HG03139 (cell line): Measurements from ENCODE around the gene PCDHGA11.
A peak's percentile ranks its signal among the peaks of the same experiment; 100 is the strongest.
"Not testable (repeated sequence)": the region's sequence is repeated elsewhere in the genome, so short reads cannot be mapped to it uniquely, and the experiment has no call there.

ENCODE experiments used
- ATAC-seq: cut with Tn5 transposase; IDR thresholded peaks from one replicate; pipeline ENCODE4 v1.9.1; 2021; ENCODE audit not compliant: unreplicated experiment

The PCDHGA11 gene

GRCh38 chr5:141430332-141431113, 9.7 kb downstream of the PCDHGA11 start, which contains the start of gene PCDHGA12:
TSS of gene PCDHGA12 (plus strand) at chr5:141430507. CDS start at chr5:141430760, 253 bp downstream.
- ATAC-seq, result peak; percentile 89

GRCh38 chr5:141431286-141431685, 10.4 kb downstream of the PCDHGA11 start:
- no peak for ATAC-seq

DNA sequence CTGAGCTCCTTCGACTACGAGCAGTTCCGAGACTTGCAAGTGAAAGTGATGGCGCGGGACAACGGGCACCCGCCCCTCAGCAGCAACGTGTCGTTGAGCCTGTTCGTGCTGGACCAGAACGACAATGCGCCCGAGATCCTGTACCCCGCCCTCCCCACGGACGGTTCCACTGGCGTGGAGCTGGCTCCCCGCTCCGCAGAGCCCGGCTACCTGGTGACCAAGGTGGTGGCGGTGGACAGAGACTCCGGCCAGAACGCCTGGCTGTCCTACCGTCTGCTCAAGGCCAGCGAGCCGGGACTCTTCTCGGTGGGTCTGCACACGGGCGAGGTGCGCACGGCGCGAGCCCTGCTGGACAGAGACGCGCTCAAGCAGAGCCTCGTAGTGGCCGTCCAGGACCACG, 11.5 kb downstream of the PCDHGA11 start:
- not testable (repeated sequence) for ATAC-seq

- ATAC-seq, result not testable (repeated sequence)
Observed at GRCh38 chr5:141432726-141433125, 11.9 kb downstream of the PCDHGA11 start.

DNA sequence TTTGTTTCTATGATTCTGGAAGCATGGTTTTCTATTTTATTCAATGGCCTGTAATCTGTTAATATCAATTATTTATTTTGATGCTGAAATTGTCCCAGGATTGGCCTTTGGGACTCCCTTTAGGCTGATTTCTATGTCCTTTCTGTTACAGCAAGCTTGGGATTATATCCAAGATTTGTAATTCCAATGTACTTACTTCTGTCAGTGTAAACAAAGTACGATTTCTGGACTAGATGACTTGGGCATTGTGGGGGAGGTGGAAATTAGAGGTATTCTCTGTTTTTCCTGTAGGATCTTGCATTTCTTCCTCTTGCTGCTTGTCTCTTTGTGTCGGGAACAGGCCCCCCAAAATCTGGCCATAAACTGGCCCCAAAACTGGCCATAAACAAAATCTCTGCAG, 13.2 kb downstream of the PCDHGA11 start:
- no peak for ATAC-seq

DNA sequence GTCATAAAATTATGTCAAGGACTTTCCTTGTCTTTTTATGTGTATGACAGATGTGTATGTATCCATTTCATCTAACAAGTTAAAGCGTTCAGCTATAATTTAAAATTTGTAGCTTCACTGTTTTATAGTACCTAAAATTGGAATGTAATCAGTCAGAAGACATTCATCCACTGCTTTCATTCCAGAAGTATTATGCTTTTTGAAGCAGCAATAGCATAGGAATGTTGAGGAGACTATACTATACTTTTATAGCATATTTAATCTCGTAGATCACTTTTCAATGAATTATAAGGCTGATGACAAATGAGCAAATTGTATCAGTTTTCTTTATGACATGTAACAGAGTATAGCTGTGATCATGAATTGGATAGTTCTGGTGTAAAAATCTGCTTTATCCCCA, 16.4 kb downstream of the PCDHGA11 start:
- ATAC-seq, result no peak

- ATAC-seq, result no peak
Observed at GRCh38 chr5:141439411-141440141, 18.7 kb downstream of the PCDHGA11 start.

GRCh38 chr5:141440341-141440740, 19.5 kb downstream of the PCDHGA11 start:
- ATAC-seq, result no peak

DNA sequence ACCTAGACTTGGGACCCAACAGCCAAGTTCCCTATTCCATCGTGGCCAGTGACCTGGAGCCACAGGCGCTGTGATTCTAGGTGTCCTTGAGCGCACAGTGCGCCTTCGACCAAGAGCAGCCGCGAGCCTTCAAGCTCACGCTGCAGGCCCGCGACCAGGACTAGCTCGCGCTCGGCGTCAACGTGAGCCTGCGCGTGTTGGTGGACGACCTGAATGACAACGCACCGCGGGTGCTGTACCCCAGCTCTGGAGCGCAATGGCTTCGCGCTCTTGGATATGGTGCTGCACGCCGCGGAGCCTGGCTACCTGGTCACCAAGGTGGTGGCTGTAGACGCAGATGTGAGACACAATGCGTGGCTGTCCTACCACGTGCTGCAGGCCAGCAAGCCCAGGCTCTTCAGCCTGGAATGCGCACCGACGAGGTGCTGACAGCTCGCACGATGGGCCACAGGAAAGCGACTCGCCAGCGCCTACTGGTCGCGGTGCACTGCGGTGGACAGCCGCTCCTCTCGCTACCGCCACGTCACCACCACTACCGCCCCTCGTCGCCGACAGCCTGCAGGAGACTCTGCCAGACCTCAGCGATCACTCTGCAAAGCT, 20.8 kb downstream of the PCDHGA11 start:
- no peak for ATAC-seq

DNA sequence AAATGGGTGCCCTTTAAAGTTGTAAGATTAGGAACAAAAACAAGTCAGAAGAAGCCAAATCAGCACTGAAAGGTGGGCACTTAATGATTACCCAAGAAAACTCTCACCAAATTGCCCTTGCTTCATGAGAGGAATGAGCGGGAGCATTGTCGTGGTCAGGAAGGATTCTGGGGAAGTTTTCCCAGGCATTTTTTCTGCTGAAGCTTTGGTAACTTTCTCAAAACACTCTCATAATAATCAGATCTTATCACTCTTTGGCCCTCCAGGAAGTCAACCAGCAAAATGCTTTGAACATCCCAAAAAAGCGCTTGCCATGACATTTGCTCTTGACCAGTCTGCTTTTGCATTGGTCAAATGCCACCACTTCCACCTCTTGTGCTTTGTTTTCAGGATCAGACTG, 44.5 kb downstream of the PCDHGA11 start:
- no peak for ATAC-seq
